CD4-positive, alpha-beta T cell treated with Interleukin-17A for 1 hour (primary cell): ENCODE data around the gene PTPRN2.
A peak's percentile ranks its signal among the peaks of the same experiment; 100 is the strongest.

Experiments
- DNase-seq: peaks from one replicate; pipeline ENCODE4 v3.0.0-alpha.2; 2020

PTPRN2 gene

GRCh38 chr7:157612664-157613561 is 974.7 kb downstream of the PTPRN2 start:
- peak; percentile 73 for DNase-seq

GRCh38 chr7:157612009-157612663 is 975.5 kb downstream of the PTPRN2 start:
- no peak for DNase-seq

GRCh38 chr7:157611341-157611740 is 976.3 kb downstream of the PTPRN2 start:
- DNase-seq: no peak

GRCh38 chr7:157610671-157611295 is 976.8 kb downstream of the PTPRN2 start:
- no peak for DNase-seq

GRCh38 chr7:157609932-157610640 is 977.5 kb downstream of the PTPRN2 start:
- DNase-seq: no peak

- no peak for DNase-seq
Observed at GRCh38 chr7:157609516-157609915, 978.1 kb downstream of the PTPRN2 start.

- DNase-seq: no peak
Observed at GRCh38 chr7:157607218-157607617, 980.4 kb downstream of the PTPRN2 start.

GRCh38 chr7:157606140-157606539 is 981.5 kb downstream of the PTPRN2 start:
- no peak for DNase-seq

GRCh38 chr7:157605638-157606037 is 982.0 kb downstream of the PTPRN2 start:
- no peak for DNase-seq

- no peak for DNase-seq
Observed at GRCh38 chr7:157604661-157605381, 982.8 kb downstream of the PTPRN2 start.

- no peak for DNase-seq
Observed at GRCh38 chr7:157603716-157604115, 983.9 kb downstream of the PTPRN2 start.

GRCh38 chr7:157603005-157603404 is 984.6 kb downstream of the PTPRN2 start:
- DNase-seq: no peak

GRCh38 chr7:157602581-157602980 is 985.0 kb downstream of the PTPRN2 start:
- DNase-seq: no peak

GRCh38 chr7:157602156-157602555 is 985.5 kb downstream of the PTPRN2 start:
- no peak for DNase-seq

GRCh38 chr7:157601530-157601929 is 986.1 kb downstream of the PTPRN2 start:
- DNase-seq: no peak

GRCh38 chr7:157599491-157599890 is 988.1 kb downstream of the PTPRN2 start:
- no peak for DNase-seq

- no peak for DNase-seq
Observed at GRCh38 chr7:157597562-157597961, 990.1 kb downstream of the PTPRN2 start.

- DNase-seq: no peak
Observed at GRCh38 chr7:157596881-157597280, 990.7 kb downstream of the PTPRN2 start.

GRCh38 chr7:157596471-157596870 is 991.2 kb downstream of the PTPRN2 start:
- DNase-seq: no peak

GRCh38 chr7:157596026-157596425 is 991.6 kb downstream of the PTPRN2 start:
- DNase-seq: no peak

- DNase-seq: no peak
Observed at GRCh38 chr7:157595086-157595855, 992.4 kb downstream of the PTPRN2 start.

- no peak for DNase-seq
Observed at GRCh38 chr7:157594306-157594705, 993.3 kb downstream of the PTPRN2 start.
